ENCODE data around the gene TBX21.

DNA sequence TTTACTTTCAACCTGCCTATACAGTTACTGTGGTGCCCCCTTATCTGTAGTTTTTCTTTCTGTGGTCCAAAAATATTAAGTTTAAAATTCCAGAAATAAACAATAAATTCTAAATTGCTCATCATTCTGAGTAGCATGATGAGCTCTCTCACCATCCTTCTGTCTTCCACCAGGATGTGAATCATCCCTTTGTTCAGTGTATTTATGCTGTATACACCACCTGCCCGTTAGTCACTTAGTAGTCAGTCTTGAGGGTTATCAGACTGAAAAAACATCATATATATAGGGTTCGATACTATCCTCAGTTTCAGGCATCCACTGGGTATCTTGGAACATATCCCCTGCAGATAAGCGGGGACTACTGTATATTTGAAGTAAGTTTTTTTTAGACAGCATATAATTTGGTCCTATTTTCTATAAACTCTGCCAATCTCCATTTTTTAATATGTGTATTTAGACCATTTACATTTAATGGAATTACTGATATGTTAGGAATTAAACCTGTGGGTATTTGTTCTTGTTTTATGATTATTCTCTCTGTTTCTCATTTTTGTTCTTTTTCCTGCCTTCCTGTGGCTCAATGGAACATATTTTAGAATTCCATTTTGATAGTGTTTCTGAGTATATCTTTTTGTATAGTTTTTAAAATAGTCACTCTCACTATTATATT lies 31.0 kb downstream of the TBX21 start:
- TF ChIP-seq, protein P1, sequence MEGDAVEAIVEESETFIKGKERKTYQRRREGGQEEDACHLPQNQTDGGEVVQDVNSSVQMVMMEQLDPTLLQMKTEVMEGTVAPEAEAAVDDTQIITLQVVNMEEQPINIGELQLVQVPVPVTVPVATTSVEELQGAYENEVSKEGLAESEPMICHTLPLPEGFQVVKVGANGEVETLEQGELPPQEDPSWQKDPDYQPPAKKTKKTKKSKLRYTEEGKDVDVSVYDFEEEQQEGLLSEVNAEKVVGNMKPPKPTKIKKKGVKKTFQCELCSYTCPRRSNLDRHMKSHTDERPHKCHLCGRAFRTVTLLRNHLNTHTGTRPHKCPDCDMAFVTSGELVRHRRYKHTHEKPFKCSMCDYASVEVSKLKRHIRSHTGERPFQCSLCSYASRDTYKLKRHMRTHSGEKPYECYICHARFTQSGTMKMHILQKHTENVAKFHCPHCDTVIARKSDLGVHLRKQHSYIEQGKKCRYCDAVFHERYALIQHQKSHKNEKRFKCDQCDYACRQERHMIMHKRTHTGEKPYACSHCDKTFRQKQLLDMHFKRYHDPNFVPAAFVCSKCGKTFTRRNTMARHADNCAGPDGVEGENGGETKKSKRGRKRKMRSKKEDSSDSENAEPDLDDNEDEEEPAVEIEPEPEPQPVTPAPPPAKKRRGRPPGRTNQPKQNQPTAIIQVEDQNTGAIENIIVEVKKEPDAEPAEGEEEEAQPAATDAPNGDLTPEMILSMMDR (conservative IDR thresholded peaks at IDR 0.05 in 1 of 2, IDR thresholded peaks at IDR 0.05 in 1 of 2; ENCODE audit: extremely low read depth in 1 of 2, insufficient read depth in 1 of 2, low read depth in 1 of 2, low read length in 2 of 2), result no peak
- no peak for TF ChIP-seq EZH2 (IDR thresholded peaks at IDR 0.05; ENCODE audit: borderline replicate concordance, low read length)
